ENCODE results near the gene MACF1.

The MACF1 gene

DNA sequence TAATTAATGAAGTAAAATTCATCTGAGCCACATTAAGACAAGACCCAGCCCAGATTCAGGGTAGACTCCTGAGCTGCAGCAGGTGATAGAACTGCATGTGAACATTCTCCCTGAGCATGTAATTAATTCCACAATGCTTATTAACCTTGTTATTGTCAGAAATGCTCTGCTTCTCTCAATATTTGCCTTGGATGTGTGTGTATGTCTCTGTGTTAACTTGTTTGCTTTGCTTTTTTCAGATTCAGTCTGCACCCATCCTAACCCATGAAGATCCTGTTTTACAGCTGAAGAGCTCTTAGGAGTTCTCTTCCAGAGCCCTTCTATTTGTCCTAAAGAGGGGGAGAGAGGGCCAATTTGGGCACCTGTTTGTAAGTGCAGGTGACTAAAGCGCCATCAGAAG is 143.8 kb downstream of the MACF1 start:
- DNase-seq (ENCODE audit: low read depth in 2 of 2) = no peak

GRCh38 chr1:39352881-39353280 is 148.4 kb downstream of the MACF1 start:
- no peak for DNase-seq (ENCODE audit: low read depth in 2 of 2)

DNA sequence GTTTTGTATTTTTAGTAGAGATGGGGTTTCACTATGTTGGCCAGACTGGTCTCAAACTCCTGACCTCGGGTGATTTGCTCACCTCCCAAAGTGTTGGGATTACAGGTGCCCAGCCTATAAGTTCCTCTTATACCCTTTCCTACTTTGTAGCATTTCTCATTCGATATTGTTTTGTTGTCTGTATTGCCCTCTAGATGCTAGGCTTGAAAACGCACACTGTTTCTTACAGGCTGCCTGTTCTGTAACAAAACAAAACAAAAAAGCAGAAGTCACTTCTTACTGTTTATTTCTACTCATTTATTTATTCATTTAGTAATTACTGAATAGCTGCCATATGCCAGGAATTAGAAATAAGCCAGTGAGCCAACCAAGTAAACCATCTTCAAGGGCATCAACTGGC is 150.1 kb downstream of the MACF1 start:
- DNase-seq (ENCODE audit: low read depth in 2 of 2) = no peak

DNA sequence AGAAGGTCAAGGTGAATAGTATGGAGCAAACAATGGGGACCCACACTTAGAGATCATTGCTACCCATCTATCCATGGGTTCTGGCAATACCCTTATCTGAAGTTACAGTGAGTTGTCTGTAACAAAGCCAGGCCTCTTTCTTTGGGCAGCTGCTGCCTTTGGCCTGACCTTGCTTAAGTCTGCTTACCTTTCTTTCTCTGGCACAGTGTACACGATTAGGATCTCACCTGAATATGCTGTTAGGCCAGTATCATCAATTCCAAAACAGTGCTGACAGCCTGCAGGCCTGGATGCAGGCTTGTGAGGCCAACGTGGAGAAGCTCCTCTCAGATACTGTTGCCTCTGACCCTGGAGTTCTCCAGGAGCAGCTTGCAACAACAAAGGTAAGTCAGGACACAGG is 154.0 kb downstream of the MACF1 start:
- DNase-seq (ENCODE audit: low read depth in 2 of 2) = no peak

- DNase-seq (ENCODE audit: low read depth in 2 of 2) = no peak
Measured at GRCh38 chr1:39359028-39359570, 154.6 kb downstream of the MACF1 start.

- DNase-seq (ENCODE audit: low read depth in 2 of 2) = no peak
Measured at GRCh38 chr1:39360731-39361130, 156.2 kb downstream of the MACF1 start.

DNA sequence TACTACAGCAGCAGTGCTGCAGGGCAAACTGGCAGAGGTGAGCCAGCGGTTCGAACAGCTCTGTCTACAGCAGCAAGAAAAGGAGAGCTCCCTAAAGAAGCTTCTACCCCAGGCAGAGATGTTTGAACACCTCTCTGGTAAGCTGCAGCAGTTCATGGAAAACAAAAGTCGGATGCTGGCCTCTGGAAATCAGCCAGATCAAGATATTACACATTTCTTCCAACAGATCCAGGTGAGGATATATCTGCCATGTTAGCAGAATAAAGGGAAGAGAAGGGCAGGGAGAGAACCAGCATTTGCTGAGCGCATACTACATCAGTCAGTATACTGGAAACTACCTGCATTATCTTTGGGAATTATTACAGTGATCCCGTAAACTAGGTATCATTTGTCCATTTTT is 157.0 kb downstream of the MACF1 start:
- no peak for DNase-seq (ENCODE audit: low read depth in 2 of 2)

DNA sequence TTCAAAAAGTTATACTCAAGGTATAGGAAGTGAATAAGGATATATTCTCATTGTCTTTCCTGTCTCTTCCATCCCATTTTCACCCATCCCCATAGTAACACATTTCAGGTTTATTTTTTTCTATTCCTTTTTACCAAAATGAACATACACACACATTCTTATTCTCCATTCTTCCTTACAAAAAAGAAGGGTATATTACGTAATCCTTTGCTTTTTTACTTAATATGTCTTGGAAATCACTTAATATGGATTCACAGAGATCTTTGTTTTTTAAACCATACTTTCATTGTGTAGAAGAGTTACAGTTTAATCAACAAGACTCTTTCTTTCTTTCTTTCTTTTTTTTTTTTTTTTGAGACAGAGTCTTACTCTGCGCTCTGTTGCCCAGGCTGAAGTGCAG is 158.8 kb downstream of the MACF1 start:
- DNase-seq (ENCODE audit: low read depth in 2 of 2) = no peak

- DNase-seq (ENCODE audit: low read depth in 2 of 2) = no peak
Measured at GRCh38 chr1:39368045-39368444, 163.6 kb downstream of the MACF1 start.

GRCh38 chr1:39369565-39369964 is 165.1 kb downstream of the MACF1 start:
- DNase-seq (ENCODE audit: low read depth in 2 of 2) = no peak

GRCh38 chr1:39370602-39371001 is 166.1 kb downstream of the MACF1 start:
- no peak for DNase-seq (ENCODE audit: low read depth in 2 of 2)

- no peak for DNase-seq (ENCODE audit: low read depth in 2 of 2)
Measured at GRCh38 chr1:39372105-39372504, 167.6 kb downstream of the MACF1 start.

DNA sequence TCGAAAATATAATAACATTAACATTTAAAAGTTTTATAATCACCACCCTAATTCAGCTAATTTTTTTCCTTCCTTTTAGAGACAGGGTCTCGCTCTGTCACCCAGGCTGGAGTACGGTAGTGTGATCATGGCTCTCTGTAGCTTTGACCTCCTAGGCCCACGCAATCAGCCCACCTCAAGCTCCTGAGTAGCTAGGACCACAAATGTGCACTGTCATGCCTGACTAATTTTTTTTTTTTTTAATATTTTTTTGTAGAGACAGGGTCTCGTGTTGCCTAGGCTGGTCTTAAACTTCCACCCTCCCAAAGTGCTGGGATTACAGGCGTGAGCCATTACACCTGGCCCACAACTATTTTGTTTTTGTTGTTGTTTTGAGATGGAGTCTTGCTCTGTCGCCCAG is 172.2 kb downstream of the MACF1 start:
- no peak for DNase-seq (ENCODE audit: low read depth in 2 of 2)

- DNase-seq (ENCODE audit: low read depth in 2 of 2) = no peak
Measured at GRCh38 chr1:39378377-39378776, 173.9 kb downstream of the MACF1 start.

DNA sequence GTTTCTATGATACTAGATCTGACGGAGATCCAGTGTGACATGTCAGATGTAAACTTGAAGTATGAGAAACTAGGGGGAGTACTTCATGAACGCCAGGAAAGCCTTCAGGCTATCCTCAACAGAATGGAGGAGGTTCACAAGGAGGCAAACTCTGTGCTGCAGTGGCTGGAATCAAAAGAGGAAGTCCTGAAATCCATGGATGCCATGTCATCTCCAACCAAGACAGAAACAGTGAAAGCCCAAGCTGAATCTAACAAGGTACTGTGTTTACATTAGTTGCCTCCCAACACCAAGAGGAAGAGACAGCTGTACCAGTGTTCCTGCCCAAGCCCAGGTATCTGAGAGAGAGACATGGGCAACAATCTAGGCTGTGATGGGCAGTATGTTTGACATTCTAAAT is 174.7 kb downstream of the MACF1 start:
- DNase-seq (ENCODE audit: low read depth in 2 of 2) = no peak

DNA sequence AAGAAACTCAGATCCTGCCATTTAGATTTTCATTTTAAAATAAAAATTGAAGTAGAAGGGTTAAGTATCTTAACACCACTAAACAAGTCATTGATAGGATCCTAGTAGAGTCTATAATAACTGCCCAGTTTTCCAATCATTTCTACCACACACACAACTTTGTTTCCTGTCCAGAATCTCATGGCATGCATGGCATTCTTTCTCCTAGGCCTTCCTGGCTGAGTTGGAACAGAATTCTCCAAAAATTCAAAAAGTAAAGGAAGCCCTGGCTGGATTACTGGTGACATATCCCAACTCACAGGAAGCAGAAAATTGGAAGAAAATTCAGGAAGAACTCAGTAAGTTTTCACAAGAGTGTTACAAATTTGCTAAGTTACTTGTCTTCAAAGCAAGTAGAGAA is 175.5 kb downstream of the MACF1 start:
- DNase-seq (ENCODE audit: low read depth in 2 of 2) = no peak

GRCh38 chr1:39381839-39382238 is 177.3 kb downstream of the MACF1 start:
- no peak for DNase-seq (ENCODE audit: low read depth in 2 of 2)

GRCh38 chr1:39384305-39384704 is 179.8 kb downstream of the MACF1 start:
- DNase-seq (ENCODE audit: low read depth in 2 of 2) = no peak

GRCh38 chr1:39385067-39385988 is 180.8 kb downstream of the MACF1 start:
- no peak for DNase-seq (ENCODE audit: low read depth in 2 of 2)

- no peak for DNase-seq (ENCODE audit: low read depth in 2 of 2)
Measured at GRCh38 chr1:39386997-39387396, 182.5 kb downstream of the MACF1 start.

GRCh38 chr1:39387452-39387851 is 183.0 kb downstream of the MACF1 start:
- no peak for DNase-seq (ENCODE audit: low read depth in 2 of 2)

DNA sequence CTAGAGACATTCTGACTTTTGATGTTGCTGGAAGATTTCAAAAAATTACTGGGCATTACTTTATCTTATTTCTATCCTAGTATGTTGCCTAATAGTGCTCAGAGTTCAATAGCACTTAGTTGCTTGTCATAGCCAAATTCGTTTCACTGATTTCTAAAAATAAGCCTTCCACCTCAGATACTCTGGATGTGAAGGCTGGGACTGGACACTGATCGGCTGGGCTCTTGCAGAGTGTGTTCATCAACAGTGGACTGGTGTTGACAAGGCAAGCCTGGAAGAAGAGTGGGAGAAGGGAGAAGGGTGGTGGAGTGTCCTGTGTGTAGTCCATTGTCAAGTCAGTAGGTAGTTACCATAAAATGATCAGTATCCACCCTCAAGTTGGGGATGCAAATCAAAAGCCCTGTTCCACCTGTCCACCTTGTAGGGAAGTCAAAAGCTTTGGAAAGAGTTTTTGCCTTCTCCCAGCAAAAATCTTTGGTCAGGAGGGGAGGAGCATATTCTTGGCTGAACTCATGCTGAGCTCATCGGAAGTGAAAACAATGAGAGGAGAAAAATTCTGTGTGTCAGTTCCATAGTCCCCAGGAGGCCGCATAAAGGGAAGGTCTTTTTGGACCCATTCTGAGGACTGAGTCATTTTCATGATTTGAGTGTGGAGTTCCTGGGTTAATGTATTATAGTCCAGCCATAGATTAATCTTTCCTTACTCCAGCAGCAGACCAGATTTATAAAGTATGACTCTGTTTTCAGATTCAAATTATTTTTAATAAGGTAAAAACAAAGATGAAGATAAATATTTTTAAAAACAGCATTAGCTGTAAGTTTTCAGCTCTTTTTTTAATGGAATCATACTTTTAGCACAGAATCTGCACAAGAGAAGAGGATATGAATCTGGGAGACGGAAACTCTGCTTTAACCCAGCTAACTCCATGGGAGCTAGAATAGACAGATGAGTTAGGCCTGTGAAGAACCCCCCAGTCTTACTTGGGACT is 187.5 kb downstream of the MACF1 start:
- DNase-seq (ENCODE audit: low read depth in 2 of 2) = no peak

Measured in stimulated activated CD8-positive, alpha-beta memory T cell treated with anti-CD3 and anti-CD28 coated beads, Interleukin-7, amount 100 ng/mL, for 4 hours (primary cell).